B cell (primary cell): ENCODE measurements around the gene GORAB. TPM values are rescaled to one million over a fixed set of nuclear protein-coding genes. Genes with fewer than 3 reads are reported as not detected.

Experiments used
- ATAC-seq: fragments of 200-7000 bp; cut with Tn5 transposase; one replicate; pipeline ENCODE4 v1.10.0; 2021; ENCODE audit warnings: low read depth, mild to moderate bottlenecking, moderate number of reproducible peaks, moderate library complexity
- CTCF ChIA-PET: fragments of 350-600 bp; sonication (Branson Sonifier 250); formaldehyde crosslinking; loops from one replicate; lab custom pipeline; 2021; ENCODE audit warnings: antibody characterized with exemption, inconsistent platforms; lab: Charles Lee
- POLR2A ChIA-PET: fragments of 350-600 bp; sonication (Branson Sonifier 250); formaldehyde crosslinking; loops from one replicate; lab custom pipeline; 2021; ENCODE audit warnings: antibody characterized with exemption; lab: Charles Lee
- DNase-seq: peaks from one replicate; pipeline ENCODE4 v3.0.0; 2013
- H2AFZ ChIP-seq: 2 replicates; pipeline ENCODE4 v1.6.1; 2012; ENCODE audit warnings: mild to moderate bottlenecking, low read depth, low read length; ENCODE audit not compliant: insufficient read depth, poor library complexity, severe bottlenecking
- H3K27ac ChIP-seq, 2 donors: 1 replicate in 1 of 2; 2 replicates in 1 of 2; pipeline ENCODE4 v1.5.1; 2012 to 2013; ENCODE audit warnings: low read length in 2 of 2, mild to moderate bottlenecking in 2 of 2, moderate library complexity in 1 of 2
- H3K27me3 ChIP-seq, 4 experiments: fragments of 200-600 bp in 1 of 4; sonication (generic) in 1 of 4; replicated peaks in 1 of 4; 1 replicate in 2 of 4; 2 replicates in 2 of 4; pipeline versions ENCODE4 v1.6.1 to v1.7.0; 2013 to 2016; ENCODE audit warnings: low read length in 3 of 4, mild to moderate bottlenecking in 2 of 4, mixed read lengths in 1 of 4, moderate library complexity in 1 of 4; ENCODE audit not compliant: insufficient read depth in 4 of 4, control insufficient read depth in 3 of 4; ENCODE audit errors: control extremely low read depth in 1 of 4
- H3K36me3 ChIP-seq, 2 experiments: replicated peaks in 1 of 2; 1 replicate in 1 of 2; 2 replicates in 1 of 2; pipeline versions ENCODE4 v1.6.1 to v1.7.1; 2013; ENCODE audit warnings: low read length in 1 of 2; ENCODE audit not compliant: insufficient read depth in 2 of 2, control insufficient read depth in 1 of 2; ENCODE audit errors: control extremely low read depth in 1 of 2, extremely low read depth in 1 of 2
- H3K4me1 ChIP-seq, 2 donors: fragments of 200-600 bp in 1 of 2; sonication (generic) in 1 of 2; 1 replicate in 1 of 2; 2 replicates in 1 of 2; pipeline versions ENCODE4 v1.5.1 to v1.6.1; 2013 to 2017; ENCODE audit warnings: low read length in 2 of 2; ENCODE audit not compliant: control insufficient read depth in 2 of 2, insufficient read depth in 2 of 2
- H3K4me2 ChIP-seq: replicated peaks from 2 replicates; pipeline ENCODE3; 2012; ENCODE audit warnings: mild to moderate bottlenecking, low read depth, low read length; ENCODE audit not compliant: poor library complexity, severe bottlenecking
- H3K4me3 ChIP-seq, 5 experiments: fragments of 200-600 bp in 1 of 5; sonication (generic) in 1 of 5; 1 replicate in 3 of 5; 2 replicates in 2 of 5; pipeline versions ENCODE4 v1.5.1 to v1.7.0; 2011 to 2016; ENCODE audit warnings: low read length in 4 of 5, mild to moderate bottlenecking in 4 of 5, low read depth in 2 of 5, control low read depth in 1 of 5, moderate library complexity in 1 of 5; ENCODE audit not compliant: insufficient read depth in 1 of 5; ENCODE audit errors: control extremely low read depth in 1 of 5, extremely low read depth in 1 of 5
- H3K79me2 ChIP-seq: fragments of 200-600 bp; sonication (generic); one replicate; pipeline ENCODE4 v1.6.0; 2016; ENCODE audit warnings: low read length; ENCODE audit not compliant: control insufficient read depth, insufficient read depth
- H3K9ac ChIP-seq: fragments of 200-600 bp; sonication (generic); 2 replicates; pipeline ENCODE4 v1.6.1; 2017; ENCODE audit warnings: mild to moderate bottlenecking, low read length, moderate library complexity
- H3K9me3 ChIP-seq, 3 donors: one replicate each; pipeline versions ENCODE4 v1.6.1 to v1.7.1; 2013; ENCODE audit warnings: low read length in 2 of 3; ENCODE audit not compliant: control insufficient read depth in 2 of 3, insufficient read depth in 1 of 3; ENCODE audit errors: control extremely low read depth in 1 of 3
- H4K20me1 ChIP-seq: 2 replicates; pipeline ENCODE4 v1.6.0; 2012; ENCODE audit warnings: mild to moderate bottlenecking, low read length; ENCODE audit not compliant: insufficient read depth, control insufficient read depth, poor library complexity, severe bottlenecking
- H3K27ac Mint-ChIP-seq: one replicate; pipeline ENCODE4 v1.8.0; 2021; ENCODE audit warnings: mixed read lengths
- H3K27me3 Mint-ChIP-seq: one replicate; pipeline ENCODE4 v1.8.0; 2021; ENCODE audit warnings: mixed read lengths
- H3K4me1 Mint-ChIP-seq: one replicate; pipeline ENCODE4 v1.8.0; 2021; ENCODE audit warnings: mixed read lengths
- H3K4me3 Mint-ChIP-seq: one replicate; pipeline ENCODE4 v1.8.0; 2021; ENCODE audit warnings: mixed read lengths
- H3K9me3 Mint-ChIP-seq: one replicate; pipeline ENCODE4 v1.8.0; 2022; ENCODE audit warnings: mixed read lengths; ENCODE audit not compliant: insufficient read depth
- EZH2 ChIP-seq: IDR thresholded peaks from 2 replicates; pipeline ENCODE4 v1.6.1; 2012; ENCODE audit warnings: borderline replicate concordance, low read depth, mild to moderate bottlenecking, moderate library complexity, low read length; ENCODE audit not compliant: insufficient read depth, poor library complexity, severe bottlenecking
- WGBS: methylation state at CpG from one replicate; pipeline ENCODE4 v1.1.5; 2013; ENCODE audit warnings: missing lambda C conversion rate; ENCODE audit not compliant: insufficient coverage; 5-methylcytosine and 5-hydroxymethylcytosine counted together
- intact Hi-C: fragments of 100-400 bp; cut with micrococcal nuclease; formaldehyde crosslinking; loops from one replicate; pipeline ENCODE4 v1.10.0; 2022
- polyA plus RNA-seq: library from polyadenylated mRNA; depleted of rRNA; stranded (reverse); fragments of >200 nt; gene quantifications from 2 replicates; pipeline ENCODE4 v1.2.3, GENCODE V29; 2012
- total RNA-seq, 2 donors: library from RNA; stranded (reverse); fragments of 120-200 nt in 1 of 2; gene quantifications; 1 replicate in 1 of 2; 2 replicates in 1 of 2; pipeline versions ENCODE4 v1.2.3 to v1.2.4, GENCODE V29; 2013 to 2022
- TF ChIP-seq, protein P1 (sequence below): fragments of 200-600 bp; IDR thresholded peaks from one replicate; pipeline ENCODE4 v1.8.0; 2022; ENCODE audit warnings: antibody characterized with exemption, mild to moderate bottlenecking

The GORAB gene
- total and polyA plus RNA-seq, 2 donors (not counting 1 experiment from before 2014, with no cell fraction given) = 15.1 to 24.2 TPM

DNA sequence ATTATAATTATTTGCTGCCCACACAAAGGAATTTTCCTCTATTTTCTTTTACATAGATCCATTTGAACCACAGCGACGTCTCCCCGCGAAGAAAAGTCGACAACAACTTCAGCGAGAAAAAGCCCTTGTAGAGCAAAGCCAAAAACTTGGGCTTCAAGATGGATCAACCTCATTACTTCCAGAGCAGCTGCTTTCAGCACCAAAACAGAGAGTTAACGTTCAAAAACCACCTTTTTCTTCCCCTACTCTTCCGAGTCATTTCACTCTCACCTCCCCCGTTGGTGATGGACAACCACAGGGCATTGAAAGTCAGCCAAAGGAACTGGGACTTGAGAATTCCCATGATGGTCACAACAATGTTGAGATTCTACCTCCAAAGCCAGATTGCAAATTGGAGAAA, 7.2 kb downstream of the GORAB start:
- H3K4me3 Mint-ChIP-seq = no peak overlapping the region
- H3K9me3 ChIP-seq = no peaks in the 10 kb centered on the region
- H4K20me1 ChIP-seq = no peaks in the 10 kb centered on the region
- no peak overlapping the region for H3K27ac ChIP-seq
- ATAC-seq = no peak
- H3K4me1 ChIP-seq = no peaks in the 10 kb centered on the region
- intact Hi-C loops = no loop called here
- no peak overlapping the region for H3K4me3 ChIP-seq
- TF ChIP-seq EZH2 = no peak
- TF ChIP-seq, protein P1, sequence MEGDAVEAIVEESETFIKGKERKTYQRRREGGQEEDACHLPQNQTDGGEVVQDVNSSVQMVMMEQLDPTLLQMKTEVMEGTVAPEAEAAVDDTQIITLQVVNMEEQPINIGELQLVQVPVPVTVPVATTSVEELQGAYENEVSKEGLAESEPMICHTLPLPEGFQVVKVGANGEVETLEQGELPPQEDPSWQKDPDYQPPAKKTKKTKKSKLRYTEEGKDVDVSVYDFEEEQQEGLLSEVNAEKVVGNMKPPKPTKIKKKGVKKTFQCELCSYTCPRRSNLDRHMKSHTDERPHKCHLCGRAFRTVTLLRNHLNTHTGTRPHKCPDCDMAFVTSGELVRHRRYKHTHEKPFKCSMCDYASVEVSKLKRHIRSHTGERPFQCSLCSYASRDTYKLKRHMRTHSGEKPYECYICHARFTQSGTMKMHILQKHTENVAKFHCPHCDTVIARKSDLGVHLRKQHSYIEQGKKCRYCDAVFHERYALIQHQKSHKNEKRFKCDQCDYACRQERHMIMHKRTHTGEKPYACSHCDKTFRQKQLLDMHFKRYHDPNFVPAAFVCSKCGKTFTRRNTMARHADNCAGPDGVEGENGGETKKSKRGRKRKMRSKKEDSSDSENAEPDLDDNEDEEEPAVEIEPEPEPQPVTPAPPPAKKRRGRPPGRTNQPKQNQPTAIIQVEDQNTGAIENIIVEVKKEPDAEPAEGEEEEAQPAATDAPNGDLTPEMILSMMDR = no peak
- no peaks in the 10 kb centered on the region for H3K27me3 Mint-ChIP-seq
- no peak overlapping the region for H3K9ac ChIP-seq
- 92% methylated on average over 9 of the region's 9 CpGs for WGBS
- POLR2A ChIA-PET = no interaction called here
- CTCF ChIA-PET = no interaction called here
- no peaks in the 10 kb centered on the region for H3K27me3 ChIP-seq
- H3K36me3 ChIP-seq = peaks cover 3 to 36% of the 10 kb centered on the region in 2 experiments
- H3K27ac Mint-ChIP-seq = no peak overlapping the region
- H3K4me1 Mint-ChIP-seq = peaks cover 11% of the 10 kb centered on the region
- H3K79me2 ChIP-seq = peaks cover 13% of the 10 kb centered on the region
- no peak for DNase-seq
- no peak overlapping the region for H3K4me2 ChIP-seq
- H2AFZ ChIP-seq = no peak overlapping the region
- no peaks in the 10 kb centered on the region for H3K9me3 Mint-ChIP-seq

DNA sequence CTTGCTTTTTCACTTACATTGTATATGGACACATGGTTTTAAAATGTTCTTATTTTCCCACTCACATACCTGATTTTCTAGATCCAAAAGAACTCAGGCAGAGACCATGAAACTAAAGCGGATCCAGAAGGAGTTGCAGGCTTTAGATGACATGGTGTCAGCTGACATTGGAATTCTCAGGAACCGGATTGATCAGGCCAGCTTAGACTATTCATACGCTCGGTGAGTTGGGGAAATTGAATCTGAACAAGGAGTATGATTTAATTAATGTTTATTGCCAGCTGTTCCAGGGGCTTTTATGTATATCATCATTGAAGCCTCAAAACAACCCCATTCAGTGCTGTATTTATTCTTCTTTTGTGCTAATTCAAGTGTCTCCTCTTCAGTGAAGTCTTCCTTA, 12.7 kb downstream of the GORAB start:
- H3K36me3 ChIP-seq = peaks cover under 1 to 61% of the 10 kb centered on the region in 2 experiments
- H3K4me1 Mint-ChIP-seq = no peaks in the 10 kb centered on the region
- no peaks in the 10 kb centered on the region for H3K4me1 ChIP-seq
- H3K27me3 ChIP-seq = no peaks in the 10 kb centered on the region
- H3K9me3 ChIP-seq = no peaks in the 10 kb centered on the region
- no peak overlapping the region for H3K27ac ChIP-seq
- no peak for DNase-seq
- WGBS = 93% methylated on average over 2 of the region's 4 CpGs
- no peaks in the 10 kb centered on the region for H3K79me2 ChIP-seq
- H3K4me3 ChIP-seq = no peak overlapping the region
- POLR2A ChIA-PET = no interaction called here
- no peaks in the 10 kb centered on the region for H3K9me3 Mint-ChIP-seq
- TF ChIP-seq, protein P1 = no peak
- H2AFZ ChIP-seq = no peak overlapping the region
- intact Hi-C loops = no loop called here
- H3K4me2 ChIP-seq = no peak overlapping the region
- H3K27ac Mint-ChIP-seq = no peak overlapping the region
- CTCF ChIA-PET = interaction anchor here (1.3 kb wide), 1 partner anchor 13 kb away, joined by 3 read pairs; the partner anchor contains the start of gene GORAB
- no peak overlapping the region for H3K9ac ChIP-seq
- H3K27me3 Mint-ChIP-seq = no peaks in the 10 kb centered on the region
- no peak overlapping the region for H3K4me3 Mint-ChIP-seq
- no peak for ATAC-seq
- H4K20me1 ChIP-seq = no peaks in the 10 kb centered on the region
